Smooth muscle cell of the brain vasculature (primary cell): ENCODE data around the gene ZBTB26.
A peak's percentile ranks its signal among the peaks of the same experiment; 100 is the strongest.
"Not testable (repeated sequence)": the region's sequence is repeated elsewhere in the genome, so short reads cannot be mapped to it uniquely, and the experiment has no call there.

Experiments used
- DNase-seq: peaks from one replicate; pipeline ENCODE4 v3.0.0-alpha.2; 2012; ENCODE audit warnings: low read depth, low spot score

ZBTB26 gene

DNA sequence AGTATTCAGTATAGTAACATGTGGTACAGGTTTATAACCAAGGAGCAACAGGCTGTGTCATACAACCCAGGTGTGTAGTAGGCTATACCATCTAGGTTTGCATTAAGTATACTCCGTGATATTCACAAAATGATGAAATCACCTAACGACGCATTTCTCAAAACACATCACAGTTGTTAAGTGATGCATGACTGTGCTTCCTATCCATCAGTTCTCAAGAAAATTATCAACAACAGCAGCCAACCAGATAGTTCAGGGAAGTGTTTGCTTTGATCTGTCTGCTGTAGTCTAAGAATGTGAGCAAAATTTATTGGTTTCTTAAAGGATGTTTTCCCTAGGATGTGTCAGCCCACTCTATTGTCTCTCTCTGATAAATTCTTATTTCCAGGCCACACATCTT lies 7.4 kb downstream of the ZBTB26 start:
- no peak for DNase-seq

- no peak for DNase-seq
Observed at GRCh38 chr9:122922713-122923112, 8.6 kb downstream of the ZBTB26 start.

GRCh38 chr9:122918310-122918709 lies 13.0 kb downstream of the ZBTB26 start:
- DNase-seq = no peak

GRCh38 chr9:122912964-122913673 lies 18.2 kb downstream of the ZBTB26 start, which contains the start of gene ZBTB6:
ZBTB6 (minus strand) TSS chr9:122913323; CDS start chr9:122912072, 1,251 bp downstream.
- DNase-seq = peak; percentile 63

DNA sequence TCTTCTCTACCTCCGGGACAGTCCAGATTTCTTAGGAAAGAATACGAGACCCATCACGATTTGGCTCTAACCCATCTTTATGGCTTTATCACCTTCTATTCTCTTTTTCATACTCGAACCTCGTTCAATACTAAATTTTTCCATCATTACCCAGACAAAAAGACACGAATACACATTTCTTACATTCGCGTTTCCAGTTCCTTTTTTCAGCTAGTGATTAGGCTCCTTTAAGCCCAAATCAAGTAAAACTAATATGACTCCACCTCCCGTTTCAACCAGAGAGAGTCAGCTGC lies 18.7 kb downstream of the ZBTB26 start:
- DNase-seq = no peak

DNA sequence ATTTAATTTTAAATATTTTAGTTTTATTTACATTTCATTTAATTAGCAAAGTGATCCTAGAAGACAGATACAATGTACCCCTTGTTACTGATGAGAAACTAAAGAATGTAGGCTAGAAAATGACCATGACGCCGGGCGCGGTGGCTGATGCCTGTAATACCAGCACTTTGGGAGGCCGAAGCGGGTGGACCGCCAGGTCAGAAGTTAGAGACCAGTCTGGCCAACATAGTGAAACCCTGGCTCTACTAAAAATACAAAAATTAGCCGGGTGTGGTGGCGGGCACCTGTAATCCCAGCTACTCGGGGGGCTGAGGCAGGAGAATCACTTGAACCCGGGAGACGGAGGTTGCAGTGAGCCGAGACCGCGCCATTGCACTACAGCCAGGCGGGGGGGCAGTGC lies 25.2 kb downstream of the ZBTB26 start:
- DNase-seq = not testable (repeated sequence)

GRCh38 chr9:122904823-122905710 lies 26.2 kb downstream of the ZBTB26 start, which contains the start of gene RC3H2:
RC3H2 (minus strand) TSS chr9:122905359; CDS start chr9:122897509, 7,850 bp downstream.
- DNase-seq = peak; percentile 100

- DNase-seq = no peak
Observed at GRCh38 chr9:122904466-122904822, 26.9 kb downstream of the ZBTB26 start.

GRCh38 chr9:122900791-122901190 lies 30.5 kb downstream of the ZBTB26 start:
- DNase-seq = no peak

- no peak for DNase-seq
Observed at GRCh38 chr9:122897969-122898368, 33.3 kb downstream of the ZBTB26 start.

- no peak for DNase-seq
Observed at GRCh38 chr9:122888480-122888879, 42.8 kb downstream of the ZBTB26 start.

- no peak for DNase-seq
Observed at GRCh38 chr9:122883125-122883524, 48.2 kb downstream of the ZBTB26 start.

DNA sequence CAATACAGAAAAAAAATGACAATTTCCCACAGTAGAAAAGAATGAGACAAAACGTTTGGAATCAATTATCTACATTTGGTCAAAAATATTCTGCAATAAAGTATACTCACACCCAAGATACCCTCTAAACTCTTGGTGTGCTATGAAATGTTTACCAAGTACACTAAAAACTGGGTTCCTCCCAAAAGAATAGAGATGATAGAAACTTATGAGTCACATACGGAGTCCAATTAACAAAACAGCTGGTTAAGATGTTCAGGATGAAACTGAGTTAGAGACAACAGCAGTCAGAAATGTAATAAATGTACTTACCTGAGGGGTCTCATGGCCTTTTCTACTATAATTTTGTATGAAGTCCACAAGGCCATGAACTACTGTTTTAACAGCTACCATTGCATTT lies 51.9 kb downstream of the ZBTB26 start:
- DNase-seq = no peak

DNA sequence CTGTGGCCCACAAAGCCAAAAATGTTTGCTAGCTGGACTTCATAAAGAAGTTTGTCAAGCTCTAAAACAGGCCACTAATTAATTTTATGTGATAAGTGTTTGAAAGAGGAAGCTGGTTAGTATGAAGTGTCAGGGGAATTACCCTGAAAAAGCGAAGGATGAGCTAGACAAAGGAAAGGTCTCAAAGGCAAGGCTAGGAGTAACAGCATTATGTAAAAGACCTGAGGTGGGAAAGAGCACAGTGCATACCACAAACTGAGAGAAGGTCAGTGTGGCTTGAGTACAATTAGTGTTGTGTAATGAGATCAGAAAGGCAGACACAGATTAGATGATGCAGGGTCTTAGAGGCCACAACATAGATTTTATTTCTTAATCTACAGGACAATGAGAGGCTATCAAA lies 55.8 kb downstream of the ZBTB26 start:
- no peak for DNase-seq

GRCh38 chr9:122867276-122867675 lies 64.0 kb downstream of the ZBTB26 start:
- not testable (repeated sequence) for DNase-seq

DNA sequence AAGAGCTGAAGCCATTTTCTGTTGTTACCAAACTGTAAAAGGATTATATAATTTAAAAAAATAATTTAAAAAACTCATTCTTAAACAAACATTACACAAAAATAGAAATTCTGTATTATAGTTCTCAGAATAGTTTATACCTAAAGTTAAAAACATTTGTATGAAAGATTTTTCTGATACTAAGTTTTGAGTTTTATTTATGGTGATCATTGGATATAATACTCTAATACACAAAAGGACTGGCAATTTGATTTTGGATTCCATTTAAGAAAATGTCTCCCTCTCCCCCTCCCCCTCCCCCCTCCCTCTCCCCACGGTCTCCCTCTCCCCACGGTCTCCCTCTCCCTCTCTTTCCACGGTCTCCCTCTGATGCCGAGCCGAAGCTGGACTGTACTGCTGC lies 65.2 kb downstream of the ZBTB26 start:
- no peak for DNase-seq
